GM19324 (cell line): ENCODE measurements around the gene PRKAR1B.
"Not testable (repeated sequence)": the region's sequence is repeated elsewhere in the genome, so short reads cannot be mapped to it uniquely, and the experiment has no call there.

Source experiments
- ATAC-seq: cut with Tn5 transposase; IDR thresholded peaks from one replicate; pipeline ENCODE4 v1.9.1; 2021; ENCODE audit warnings: mild to moderate bottlenecking, moderate library complexity; ENCODE audit not compliant: unreplicated experiment, low FRiP score

PRKAR1B gene

GRCh38 chr7:652167-652566, 74.9 kb downstream of the PRKAR1B start:
- not testable (repeated sequence) for ATAC-seq

- no peak for ATAC-seq
Measured at GRCh38 chr7:651032-651728, 75.9 kb downstream of the PRKAR1B start.

GRCh38 chr7:650339-651031, 76.6 kb downstream of the PRKAR1B start:
- no peak for ATAC-seq

- ATAC-seq = no peak
Measured at GRCh38 chr7:646951-647350, 80.1 kb downstream of the PRKAR1B start.

GRCh38 chr7:646487-646886, 80.6 kb downstream of the PRKAR1B start:
- ATAC-seq = no peak

- no peak for ATAC-seq
Measured at GRCh38 chr7:645606-646005, 81.5 kb downstream of the PRKAR1B start.

- ATAC-seq = no peak
Measured at GRCh38 chr7:644381-645305, 82.4 kb downstream of the PRKAR1B start.

GRCh38 chr7:641966-642365, 85.1 kb downstream of the PRKAR1B start:
- no peak for ATAC-seq

- no peak for ATAC-seq
Measured at GRCh38 chr7:641269-641671, 85.8 kb downstream of the PRKAR1B start.

GRCh38 chr7:638256-639011, 88.6 kb downstream of the PRKAR1B start:
- ATAC-seq = no peak

- no peak for ATAC-seq
Measured at GRCh38 chr7:637826-638225, 89.3 kb downstream of the PRKAR1B start.

GRCh38 chr7:636396-636795, 90.7 kb downstream of the PRKAR1B start:
- ATAC-seq = no peak

- ATAC-seq = not testable (repeated sequence)
Measured at GRCh38 chr7:635687-636382, 91.2 kb downstream of the PRKAR1B start.

GRCh38 chr7:635227-635626, 91.9 kb downstream of the PRKAR1B start:
- ATAC-seq = no peak

- no peak for ATAC-seq
Measured at GRCh38 chr7:633381-634018, 93.6 kb downstream of the PRKAR1B start.

- ATAC-seq = no peak
Measured at GRCh38 chr7:632831-633210, 94.3 kb downstream of the PRKAR1B start.

- no peak for ATAC-seq
Measured at GRCh38 chr7:631964-632830, 94.9 kb downstream of the PRKAR1B start.

GRCh38 chr7:631291-631711, 95.8 kb downstream of the PRKAR1B start:
- no peak for ATAC-seq
